Vagina (tissue), 2 donors: ENCODE data around the gene EXD3.

Experiments used
- POLR2A ChIP-seq, 2 donors: fragments of 450-650 bp; IDR thresholded peaks; one replicate each; pipeline ENCODE4 v1.6.1; 2017; ENCODE audit warnings: antibody characterized with exemption in 2 of 2, mild to moderate bottlenecking in 2 of 2, moderate library complexity in 2 of 2
- POLR2AphosphoS5 ChIP-seq, 2 donors: sonication (generic); formaldehyde crosslinking; IDR thresholded peaks; one replicate each; pipeline ENCODE4 v1.9.0; 2017; ENCODE audit warnings: antibody characterized with exemption in 2 of 2, mild to moderate bottlenecking in 2 of 2, low read depth in 1 of 2; ENCODE audit not compliant: insufficient read depth in 1 of 2
- TF ChIP-seq, protein P1 (sequence below), 3 experiments: fragments of 450-650 bp in 2 of 3; fragments of 200-600 bp in 1 of 3; sonication (generic) in 1 of 3; IDR thresholded peaks; one replicate each; pipeline ENCODE4 v1.5.1; 2017 to 2019; ENCODE audit warnings: antibody characterized with exemption in 3 of 3, mild to moderate bottlenecking in 2 of 3, moderate library complexity in 2 of 3

DNA sequence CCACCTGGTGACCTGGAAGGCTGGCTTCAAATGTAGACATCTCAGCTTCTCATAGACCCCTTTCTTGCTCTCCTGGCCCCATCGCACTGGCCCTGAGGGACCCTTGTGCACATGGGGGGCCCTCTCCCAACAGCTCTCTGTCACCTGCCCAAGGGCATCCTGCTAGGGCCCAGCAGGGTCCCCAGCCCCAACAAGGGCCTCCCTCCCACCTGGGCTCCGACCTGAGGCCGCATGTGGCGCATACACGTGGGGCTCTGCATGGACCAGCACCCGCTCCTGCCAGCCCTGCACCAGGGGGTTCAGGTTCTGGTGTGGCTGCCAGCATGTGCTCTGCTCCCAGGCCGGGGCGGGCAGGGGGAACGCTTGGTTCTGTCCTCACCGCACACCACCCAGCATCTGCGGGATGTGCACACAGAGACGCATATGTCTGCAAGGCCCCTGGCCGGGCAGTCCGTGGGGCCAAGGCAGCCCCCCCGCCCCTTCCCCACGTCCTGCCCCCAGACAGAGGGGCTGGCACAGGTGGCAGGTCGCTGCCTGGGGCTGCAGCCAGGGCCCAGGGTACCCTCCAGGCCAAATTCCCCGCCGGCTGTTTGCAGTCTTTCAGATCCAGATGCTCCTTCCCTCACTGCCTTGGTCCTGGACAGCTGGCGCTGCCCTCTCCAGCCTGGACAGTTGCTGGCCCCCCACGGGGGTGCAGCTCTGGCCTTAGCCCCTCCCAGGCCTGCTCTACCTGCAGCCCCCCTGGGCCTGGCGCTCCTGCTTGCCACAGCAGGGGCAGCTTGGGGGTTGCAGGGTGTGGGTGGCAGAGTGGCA, 103.0 kb downstream of the EXD3 start:
- TF ChIP-seq, protein P1, sequence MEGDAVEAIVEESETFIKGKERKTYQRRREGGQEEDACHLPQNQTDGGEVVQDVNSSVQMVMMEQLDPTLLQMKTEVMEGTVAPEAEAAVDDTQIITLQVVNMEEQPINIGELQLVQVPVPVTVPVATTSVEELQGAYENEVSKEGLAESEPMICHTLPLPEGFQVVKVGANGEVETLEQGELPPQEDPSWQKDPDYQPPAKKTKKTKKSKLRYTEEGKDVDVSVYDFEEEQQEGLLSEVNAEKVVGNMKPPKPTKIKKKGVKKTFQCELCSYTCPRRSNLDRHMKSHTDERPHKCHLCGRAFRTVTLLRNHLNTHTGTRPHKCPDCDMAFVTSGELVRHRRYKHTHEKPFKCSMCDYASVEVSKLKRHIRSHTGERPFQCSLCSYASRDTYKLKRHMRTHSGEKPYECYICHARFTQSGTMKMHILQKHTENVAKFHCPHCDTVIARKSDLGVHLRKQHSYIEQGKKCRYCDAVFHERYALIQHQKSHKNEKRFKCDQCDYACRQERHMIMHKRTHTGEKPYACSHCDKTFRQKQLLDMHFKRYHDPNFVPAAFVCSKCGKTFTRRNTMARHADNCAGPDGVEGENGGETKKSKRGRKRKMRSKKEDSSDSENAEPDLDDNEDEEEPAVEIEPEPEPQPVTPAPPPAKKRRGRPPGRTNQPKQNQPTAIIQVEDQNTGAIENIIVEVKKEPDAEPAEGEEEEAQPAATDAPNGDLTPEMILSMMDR (IDR thresholded peaks at IDR 0.05): no peak
- TF ChIP-seq POLR2A (IDR thresholded peaks at IDR 0.05) (no peak), POLR2AphosphoS5 (IDR thresholded peaks at IDR 0.05; ENCODE audit: insufficient read depth in 1 of 2, low read depth in 1 of 2) (no peak)
